H9 (cell line): ENCODE results near the gene GABRB3. TPM values are rescaled to one million over a fixed set of nuclear protein-coding genes. Genes with fewer than 3 reads are reported as not detected.

Experiments used
- DNase-seq: peaks from one replicate; pipeline ENCODE4 v3.0.0-alpha.2; 2017
- H2AFZ ChIP-seq: one replicate; pipeline ENCODE4 v1.6.1; 2013; ENCODE audit warnings: mild to moderate bottlenecking, low read length, control low read depth, moderate library complexity
- H2AK5ac ChIP-seq: 2 replicates; pipeline ENCODE4 v1.6.1; 2013; ENCODE audit warnings: low read length, control low read depth, mixed read lengths; ENCODE audit not compliant: insufficient read length
- H2BK120ac ChIP-seq: one replicate; pipeline ENCODE4 v1.6.1; 2013; ENCODE audit warnings: low read depth, mild to moderate bottlenecking, low read length, control low read depth, inconsistent platforms; ENCODE audit not compliant: poor library complexity, severe bottlenecking
- H2BK12ac ChIP-seq: 2 replicates; pipeline ENCODE4 v1.6.1; 2013; ENCODE audit warnings: low read length, control low read depth, mixed read lengths, low read depth; ENCODE audit not compliant: insufficient read length
- H2BK15ac ChIP-seq: 2 replicates; pipeline ENCODE4 v1.6.1; 2013; ENCODE audit warnings: low read depth, low read length, control low read depth
- H2BK20ac ChIP-seq: one replicate; pipeline ENCODE4 v1.6.1; 2013; ENCODE audit warnings: low read depth, mild to moderate bottlenecking, low read length, control low read depth, inconsistent platforms; ENCODE audit not compliant: poor library complexity, severe bottlenecking
- H2BK5ac ChIP-seq: 2 replicates; pipeline ENCODE4 v1.6.1; 2013; ENCODE audit warnings: low read length, control low read depth, mixed read lengths; ENCODE audit not compliant: insufficient read length
- H3K14ac ChIP-seq: 2 replicates; pipeline ENCODE4 v1.6.1; 2013; ENCODE audit warnings: low read length, control low read depth; ENCODE audit not compliant: insufficient read depth
- H3K18ac ChIP-seq: 2 replicates; pipeline ENCODE4 v1.6.1; 2013; ENCODE audit warnings: low read depth, mild to moderate bottlenecking, mixed read lengths, low read length, control low read depth; ENCODE audit not compliant: insufficient read length
- H3K23ac ChIP-seq: 2 replicates; pipeline ENCODE4 v1.6.1; 2013; ENCODE audit warnings: low read length, control low read depth, mixed read lengths, low read depth; ENCODE audit not compliant: insufficient read length
- H3K23me2 ChIP-seq: 2 replicates; pipeline ENCODE4 v1.6.1; 2013; ENCODE audit warnings: low read depth, mild to moderate bottlenecking, mixed read lengths, low read length, control low read depth; ENCODE audit not compliant: insufficient read length, poor library complexity, severe bottlenecking
- H3K27ac ChIP-seq: 2 replicates; pipeline ENCODE4 v1.5.1; 2013; ENCODE audit warnings: low read length, control low read depth, mixed read lengths, low read depth; ENCODE audit not compliant: insufficient read length
- H3K27me3 ChIP-seq: 2 replicates; pipeline ENCODE4 v1.6.1; 2013; ENCODE audit warnings: low read length, control low read depth, inconsistent platforms; ENCODE audit not compliant: insufficient read depth
- H3K4ac ChIP-seq: 2 replicates; pipeline ENCODE4 v1.6.1; 2013; ENCODE audit warnings: low read depth, mild to moderate bottlenecking, control low read depth, inconsistent platforms, low read length, moderate library complexity
- H3K4me1 ChIP-seq: 2 replicates; pipeline ENCODE4 v1.6.1; 2013; ENCODE audit warnings: low read length, control low read depth, inconsistent platforms; ENCODE audit not compliant: insufficient read depth
- H3K4me2 ChIP-seq: 2 replicates; pipeline ENCODE4 v1.6.1; 2013; ENCODE audit warnings: low read length, control low read depth, mixed read lengths; ENCODE audit not compliant: insufficient read length, insufficient read depth
- H3K56ac ChIP-seq: 2 replicates; pipeline ENCODE4 v1.6.1; 2013; ENCODE audit warnings: low read depth, mild to moderate bottlenecking, mixed read lengths, low read length, control low read depth; ENCODE audit not compliant: insufficient read length
- H3K79me1 ChIP-seq: 2 replicates; pipeline ENCODE4 v1.6.1; 2013; ENCODE audit warnings: low read depth, mild to moderate bottlenecking, moderate library complexity, low read length, control low read depth, inconsistent platforms; ENCODE audit not compliant: insufficient read depth, poor library complexity, severe bottlenecking
- H3K79me2 ChIP-seq: 2 replicates; pipeline ENCODE4 v1.6.1; 2013; ENCODE audit warnings: low read length, control low read depth, inconsistent platforms; ENCODE audit not compliant: insufficient read depth
- H3K9ac ChIP-seq: 2 replicates; pipeline ENCODE4 v1.6.1; 2013; ENCODE audit warnings: low read length, control low read depth, mixed read lengths; ENCODE audit not compliant: insufficient read length; ENCODE audit errors: extremely low read depth
- H3K9me3 ChIP-seq: one replicate; pipeline ENCODE4 v1.6.1; 2013; ENCODE audit warnings: low read depth, low read length, inconsistent platforms; ENCODE audit not compliant: control insufficient read depth
- H3T11ph ChIP-seq: one replicate; pipeline ENCODE4 v1.6.1; 2013; ENCODE audit warnings: mild to moderate bottlenecking, low read length, control low read depth, inconsistent platforms
- H4K20me1 ChIP-seq: one replicate; pipeline ENCODE4 v1.6.1; 2013; ENCODE audit not compliant: control insufficient read depth, insufficient read length, insufficient read depth
- H4K5ac ChIP-seq: 2 replicates; pipeline ENCODE4 v1.6.1; 2013; ENCODE audit warnings: low read depth, mild to moderate bottlenecking, mixed read lengths, low read length, control low read depth; ENCODE audit not compliant: insufficient read length
- H4K8ac ChIP-seq: replicated peaks from 2 replicates; pipeline ENCODE4 v1.6.1; 2013; ENCODE audit warnings: low read length, control low read depth, mixed read lengths, low read depth; ENCODE audit not compliant: insufficient read length
- H4K91ac ChIP-seq: 2 replicates; pipeline ENCODE4 v1.6.1; 2013; ENCODE audit warnings: low read depth, mild to moderate bottlenecking, moderate library complexity, mixed read lengths, low read length, control low read depth; ENCODE audit not compliant: insufficient read length
- H3K27ac Mint-ChIP-seq, 3 experiments: 2 replicates in 2 of 3; 3 replicates in 1 of 3; pipeline ENCODE4 v1.8.0; 2020 to 2021; ENCODE audit warnings: mixed read lengths in 3 of 3, mild to moderate bottlenecking in 1 of 3, moderate library complexity in 1 of 3
- H3K27me3 Mint-ChIP-seq: 2 replicates; pipeline ENCODE4 v1.8.0; 2021; ENCODE audit warnings: low read depth, mild to moderate bottlenecking, moderate library complexity, mixed read lengths
- H3K36me3 Mint-ChIP-seq, 3 experiments: 2 replicates in 2 of 3; 3 replicates in 1 of 3; pipeline ENCODE4 v1.8.0; 2020 to 2021; ENCODE audit warnings: low read depth in 3 of 3, mixed read lengths in 3 of 3; ENCODE audit not compliant: insufficient read depth in 1 of 3
- H3K4me1 Mint-ChIP-seq, 2 experiments: 2 replicates each; pipeline ENCODE4 v1.8.0; 2020; ENCODE audit warnings: mixed read lengths in 2 of 2
- H3K4me3 Mint-ChIP-seq, 2 experiments: 2 replicates in 1 of 2; 3 replicates in 1 of 2; pipeline ENCODE4 v1.8.0; 2020 to 2021; ENCODE audit warnings: mild to moderate bottlenecking in 2 of 2, mixed read lengths in 2 of 2, moderate library complexity in 1 of 2
- H3K9me3 Mint-ChIP-seq, 2 experiments: 2 replicates in 1 of 2; 3 replicates in 1 of 2; pipeline ENCODE4 v1.8.0; 2020; ENCODE audit warnings: mild to moderate bottlenecking in 2 of 2, mixed read lengths in 2 of 2, moderate library complexity in 1 of 2
- CTCF ChIP-seq: fragments of 200-600 bp; sonication (generic); conservative IDR thresholded peaks from 3 replicates; pipeline ENCODE4 v1.8.0; 2021; ENCODE audit warnings: antibody characterized with exemption, mild to moderate bottlenecking
- WGBS: extraction: QIAGEN DNeasy Blood & Tissue Kit; methylation state at CpG from one replicate; pipeline ENCODE4 v1.1.7; 2013; ENCODE audit warnings: missing lambda C conversion rate, low lambda C conversion rate, mixed read lengths; ENCODE audit not compliant: insufficient read length; ENCODE audit errors: extremely low coverage; 5-methylcytosine and 5-hydroxymethylcytosine counted together
- total RNA-seq: library from RNA; stranded (reverse); gene quantifications from 2 replicates; pipeline ENCODE4 v1.2.1, GENCODE V29; 2021

The GABRB3 gene
- total RNA-seq, 1 experiment from 2014 or later, result 98.2 TPM

GRCh38 chr15:26525096-26525495, 247.8 kb downstream of the GABRB3 start:
- Mint-ChIP-seq H3K9me3 (peaks cover 5 to 6% of the 10 kb centered on the region in 2 experiments; a peak in 3 of 5 replicates), H3K27me3 (no peaks in the 10 kb centered on the region), H3K27ac (no peak overlapping the region), H3K36me3 (peaks cover 5 to 7% (median 5%) of the 10 kb centered on the region in 3 experiments; a peak in 5 of 7 replicates), H3K4me3 (no peak overlapping the region), H3K4me1 (no peaks in the 10 kb centered on the region)
- no peak for DNase-seq
- H3K18ac ChIP-seq, result no peak overlapping the region
- H2BK15ac ChIP-seq, result no peak overlapping the region
- H2AK5ac ChIP-seq, result no peak overlapping the region
- H2BK5ac ChIP-seq, result no peak overlapping the region
- H4K5ac ChIP-seq, result no peak overlapping the region
- no peak overlapping the region for H3T11ph ChIP-seq
- no peak overlapping the region for H4K8ac ChIP-seq
- TF ChIP-seq CTCF, result no peak
- H3K56ac ChIP-seq, result no peak overlapping the region
- H3K14ac ChIP-seq, result no peak overlapping the region
- H4K91ac ChIP-seq, result no peak overlapping the region
- no peaks in the 10 kb centered on the region for H3K27me3 ChIP-seq
- no peaks in the 10 kb centered on the region for H3K4me1 ChIP-seq
- H3K23ac ChIP-seq, result no peak overlapping the region
- H3K4me2 ChIP-seq, result no peak overlapping the region
- H2BK20ac ChIP-seq, result no peak overlapping the region
- H4K20me1 ChIP-seq, result no peaks in the 10 kb centered on the region
- H3K79me1 ChIP-seq, result no peaks in the 10 kb centered on the region
- no peak overlapping the region for H2BK12ac ChIP-seq
- H3K9me3 ChIP-seq, result no peaks in the 10 kb centered on the region
- no peak overlapping the region for H3K4ac ChIP-seq
- H2AFZ ChIP-seq, result no peak overlapping the region
- H3K9ac ChIP-seq, result no peak overlapping the region
- H3K79me2 ChIP-seq, result no peaks in the 10 kb centered on the region
- no peak overlapping the region for H3K27ac ChIP-seq
- no peak overlapping the region for H2BK120ac ChIP-seq
- H3K23me2 ChIP-seq, result no peaks in the 10 kb centered on the region
- WGBS, result no CpG with 5 or more reads among the region's 2 CpGs
